UCSD-AML1 (cell line): ENCODE data around the gene SH3BP1.
"Not testable (repeated sequence)": the region's sequence is repeated elsewhere in the genome, so short reads cannot be mapped to it uniquely, and the experiment has no call there.

Experiments
- DNase-seq: peaks from one replicate; lab custom pipeline; 2025; ENCODE audit not compliant: unreplicated experiment; lab: John Stamatoyannopoulos, UW

SH3BP1 gene, protein sequence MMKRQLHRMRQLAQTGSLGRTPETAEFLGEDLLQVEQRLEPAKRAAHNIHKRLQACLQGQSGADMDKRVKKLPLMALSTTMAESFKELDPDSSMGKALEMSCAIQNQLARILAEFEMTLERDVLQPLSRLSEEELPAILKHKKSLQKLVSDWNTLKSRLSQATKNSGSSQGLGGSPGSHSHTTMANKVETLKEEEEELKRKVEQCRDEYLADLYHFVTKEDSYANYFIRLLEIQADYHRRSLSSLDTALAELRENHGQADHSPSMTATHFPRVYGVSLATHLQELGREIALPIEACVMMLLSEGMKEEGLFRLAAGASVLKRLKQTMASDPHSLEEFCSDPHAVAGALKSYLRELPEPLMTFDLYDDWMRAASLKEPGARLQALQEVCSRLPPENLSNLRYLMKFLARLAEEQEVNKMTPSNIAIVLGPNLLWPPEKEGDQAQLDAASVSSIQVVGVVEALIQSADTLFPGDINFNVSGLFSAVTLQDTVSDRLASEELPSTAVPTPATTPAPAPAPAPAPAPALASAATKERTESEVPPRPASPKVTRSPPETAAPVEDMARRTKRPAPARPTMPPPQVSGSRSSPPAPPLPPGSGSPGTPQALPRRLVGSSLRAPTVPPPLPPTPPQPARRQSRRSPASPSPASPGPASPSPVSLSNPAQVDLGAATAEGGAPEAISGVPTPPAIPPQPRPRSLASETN

DNA sequence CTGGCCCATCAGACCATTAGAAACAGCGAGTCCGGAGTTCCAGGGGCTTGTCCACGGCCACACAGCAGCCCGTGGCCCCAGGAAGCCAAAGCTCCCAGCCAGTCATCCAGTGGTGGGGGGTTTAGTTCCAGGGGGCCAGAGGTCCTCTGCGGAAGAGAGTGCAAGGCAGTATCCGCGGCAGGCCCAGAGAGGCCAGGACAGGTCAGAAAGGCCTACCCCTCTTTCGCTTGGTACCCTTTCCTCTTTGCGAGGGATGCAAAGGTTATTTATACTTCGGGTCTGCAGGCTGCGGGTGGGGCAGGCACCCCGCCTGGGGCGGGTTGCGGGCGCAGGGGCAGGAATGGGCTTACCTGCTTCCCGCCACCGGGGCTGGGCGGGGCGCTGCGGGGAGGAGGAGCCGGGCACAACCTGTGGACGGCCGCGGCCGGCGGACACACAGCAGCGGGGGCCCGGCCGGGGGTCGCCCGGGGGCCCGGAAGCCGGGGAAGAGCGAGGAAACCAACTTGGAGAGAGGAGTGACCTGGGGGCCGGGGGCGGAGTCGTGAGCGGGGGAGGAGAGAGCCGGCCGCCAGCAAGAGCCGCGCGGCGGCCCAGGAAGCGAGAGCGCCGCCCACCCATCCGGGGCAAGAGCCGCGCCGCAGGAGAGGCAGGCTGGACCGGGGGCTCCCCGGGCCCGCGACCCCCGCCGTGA is at the start of gene SH3BP1:
Gene SH3BP1 (plus strand): TSS at position 600 of the 691 bp plus-strand sequence. CDS start 119 bp downstream, outside the sequence.
- DNase-seq: peak; percentile 77

DNA sequence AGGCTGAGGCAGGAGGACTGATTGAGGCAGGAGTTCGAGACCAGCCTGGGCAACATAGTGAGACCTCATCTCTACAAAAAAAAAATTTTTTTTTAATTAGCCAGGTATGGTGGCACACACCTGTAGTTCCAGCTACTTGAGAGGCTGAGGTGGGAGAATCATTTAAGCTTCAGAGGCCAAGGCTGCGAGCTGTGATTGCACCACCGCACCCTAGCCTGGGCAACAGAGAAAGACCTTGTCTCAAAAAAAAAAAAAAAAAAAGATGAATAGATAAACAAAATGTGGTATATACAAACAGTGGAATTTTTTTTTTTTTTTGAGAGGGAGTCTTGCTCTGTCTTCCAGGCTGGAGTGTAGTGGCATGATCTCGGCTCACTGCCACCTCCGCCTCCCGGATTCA is 48.4 kb upstream of the SH3BP1 start:
- not testable (repeated sequence) for DNase-seq

DNA sequence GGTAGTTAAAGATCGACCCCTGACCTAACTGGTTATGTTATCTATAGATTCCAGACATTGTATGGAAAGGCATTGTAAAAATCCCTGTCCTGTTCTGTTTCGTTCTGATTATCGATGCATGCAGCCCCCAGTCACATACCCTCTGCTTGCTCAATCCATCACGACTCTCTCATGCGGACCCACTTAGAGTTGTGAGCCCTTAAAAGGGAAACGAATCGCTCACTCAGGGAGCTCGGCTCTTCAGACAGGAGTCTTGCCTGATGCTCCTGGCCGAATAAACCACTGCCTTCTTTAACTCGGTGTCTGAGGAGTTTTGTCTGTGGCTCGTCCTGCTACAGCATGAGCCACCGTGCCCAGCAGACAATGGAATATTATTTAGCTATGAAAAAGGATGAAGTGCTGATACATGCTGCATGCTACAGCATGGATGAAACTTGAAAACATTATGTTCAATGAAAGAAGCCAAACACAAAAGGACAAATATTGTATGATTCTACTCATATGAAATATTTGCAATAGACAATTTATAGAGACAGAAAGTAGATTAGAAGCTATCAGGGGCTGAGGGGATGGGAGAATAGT is 47.6 kb upstream of the SH3BP1 start:
- DNase-seq: no peak

DNA sequence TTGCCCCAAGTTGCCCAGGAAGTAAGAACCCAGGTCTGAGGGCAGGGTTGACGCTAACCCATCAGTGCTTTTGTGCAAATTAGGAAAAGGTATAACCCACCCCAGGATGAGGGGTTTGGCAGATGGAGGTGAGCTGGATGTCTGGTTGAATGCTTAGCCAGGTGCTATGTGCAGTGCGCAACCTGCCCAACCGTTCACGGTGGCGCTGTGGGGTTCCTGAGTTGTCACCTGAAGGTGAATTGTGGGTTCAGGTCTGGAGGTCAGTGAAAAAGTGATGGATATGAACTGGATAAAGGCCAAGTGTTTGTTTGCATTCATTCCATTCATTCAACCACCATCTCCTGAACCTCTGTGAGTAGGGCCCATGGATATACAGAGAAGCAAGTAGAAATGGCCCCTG is 45.2 kb upstream of the SH3BP1 start:
- DNase-seq: no peak

DNA sequence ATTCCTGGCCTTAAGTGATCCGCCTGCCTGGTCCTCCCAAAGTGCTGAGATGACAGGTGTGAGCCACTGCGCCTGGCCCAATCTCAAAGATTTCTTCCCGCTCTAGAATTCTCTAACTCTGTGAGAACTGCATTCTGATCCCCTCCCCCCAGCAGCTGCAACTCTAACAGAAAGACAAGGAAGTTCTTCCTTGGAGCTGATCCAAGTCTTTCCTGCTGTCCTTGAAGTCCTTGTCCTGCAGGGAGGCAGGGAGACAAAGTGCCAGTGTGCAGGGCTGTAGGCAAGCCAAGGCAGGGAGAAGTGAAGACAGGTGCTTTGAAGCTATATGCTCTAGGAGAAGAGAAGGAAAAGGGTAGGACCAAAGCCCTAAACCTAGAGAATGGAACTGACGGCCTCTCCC is 40.3 kb upstream of the SH3BP1 start:
- no peak for DNase-seq

DNA sequence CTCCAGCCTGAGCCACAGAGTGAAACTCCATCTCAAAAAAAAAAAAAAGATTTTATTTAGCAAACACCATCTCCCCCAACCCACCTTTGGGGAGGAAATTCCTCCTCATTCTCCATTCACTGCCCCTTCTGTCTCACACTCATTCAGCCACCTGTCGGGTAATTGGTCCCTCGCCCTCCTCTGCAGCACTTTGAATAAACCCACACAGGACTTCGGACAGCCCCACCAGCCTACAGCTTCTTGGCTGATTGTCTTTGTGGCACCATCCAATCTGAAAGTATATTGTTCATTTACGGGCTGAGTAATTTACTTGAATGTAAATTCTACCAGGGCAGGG is 38.3 kb upstream of the SH3BP1 start:
- DNase-seq: no peak

DNA sequence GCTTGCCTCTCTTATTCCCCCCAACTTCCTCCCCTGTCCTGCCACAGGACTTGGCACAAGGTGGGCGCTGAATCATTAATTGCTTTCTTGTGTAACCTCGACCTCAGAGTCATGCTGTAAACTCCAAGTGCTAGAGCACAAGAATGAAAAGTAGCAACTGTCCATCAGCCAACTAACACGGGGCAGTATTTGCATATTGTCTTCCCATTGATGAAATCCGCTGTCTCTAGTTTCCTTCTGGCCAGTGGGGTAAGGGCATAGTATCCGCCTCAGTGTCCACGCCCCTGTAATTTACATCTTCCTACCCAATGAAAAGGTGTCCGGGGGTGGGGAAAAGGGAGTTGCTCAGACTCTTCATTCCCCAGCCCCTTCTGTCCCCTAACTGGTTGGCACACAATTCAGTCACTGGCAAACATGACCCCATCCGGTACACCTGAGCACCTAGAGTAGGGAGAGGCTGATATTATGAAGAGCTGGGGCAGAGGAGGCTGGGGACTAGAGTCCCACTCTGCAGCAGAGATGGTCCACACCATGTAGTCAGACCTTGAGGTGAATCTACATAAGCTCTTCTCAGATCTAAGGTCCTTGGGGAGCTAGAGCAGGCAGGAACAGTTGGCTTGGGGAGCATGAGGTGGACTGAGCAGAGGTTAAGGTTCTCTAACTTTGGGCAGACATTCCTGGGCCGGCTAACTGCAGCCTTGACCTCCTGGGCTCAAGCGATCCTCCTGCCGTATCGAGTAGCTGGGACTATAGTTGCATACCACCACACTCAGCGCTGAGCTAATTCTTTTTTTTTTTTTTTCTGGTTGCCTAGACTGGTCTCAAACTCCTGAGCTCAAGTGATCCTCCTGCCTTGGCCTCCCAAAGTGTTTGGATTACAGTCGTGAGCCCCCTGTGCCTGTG is 37.7 kb upstream of the SH3BP1 start:
- DNase-seq: no peak

DNA sequence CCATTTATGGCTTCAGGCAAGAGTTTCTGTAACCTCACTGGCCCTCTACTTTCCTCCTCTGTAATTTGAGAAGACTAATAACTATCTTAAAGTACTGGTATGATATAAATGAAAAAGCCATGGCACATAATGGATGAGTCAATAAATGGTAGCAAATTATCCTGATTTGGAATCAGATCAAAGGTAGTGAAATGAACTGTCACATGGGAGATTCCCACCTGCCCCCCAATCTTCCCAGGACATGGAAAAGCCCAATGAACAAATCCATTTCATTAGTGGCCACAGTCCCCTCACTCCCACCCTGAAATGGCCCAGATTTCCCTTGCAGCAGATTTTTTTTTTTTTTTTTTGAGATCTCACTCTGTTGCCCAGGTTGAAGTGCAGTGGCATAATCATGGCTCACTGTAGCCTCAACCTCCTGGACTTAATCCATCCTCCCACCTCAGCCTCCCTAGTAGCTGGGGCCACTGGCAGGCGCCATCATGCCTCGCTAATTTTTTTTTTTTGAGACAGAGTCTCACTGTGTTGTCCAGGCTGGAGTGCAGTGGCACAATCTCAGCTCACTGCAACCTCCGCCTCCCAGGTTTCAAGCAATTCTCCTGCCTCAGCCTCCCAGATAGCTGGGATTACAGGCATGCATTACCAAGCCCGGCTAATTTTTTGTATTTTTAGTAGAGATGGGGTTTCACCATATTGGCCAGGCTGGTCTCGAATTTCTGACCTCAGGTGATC is 36.8 kb upstream of the SH3BP1 start:
- not testable (repeated sequence) for DNase-seq

DNA sequence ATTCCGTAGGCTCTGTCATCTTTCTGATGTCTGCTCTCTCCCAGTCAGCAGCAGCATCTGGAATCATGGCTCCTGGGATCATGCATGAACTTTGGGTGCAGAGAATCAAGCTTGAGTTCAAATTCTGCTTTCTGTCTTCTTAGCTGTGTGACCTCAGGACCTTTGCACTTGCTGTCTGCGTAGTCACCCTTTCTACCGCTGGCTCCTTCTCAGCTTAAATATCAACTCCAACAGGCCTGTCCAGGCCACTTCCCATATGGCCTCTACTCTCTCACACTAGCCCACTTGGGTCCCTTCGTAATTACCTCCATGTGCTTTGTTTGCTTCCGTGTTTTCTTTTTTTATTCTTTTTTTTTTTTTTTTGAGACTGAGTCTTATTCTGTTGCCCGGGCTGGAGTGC is 35.4 kb upstream of the SH3BP1 start:
- DNase-seq: no peak

DNA sequence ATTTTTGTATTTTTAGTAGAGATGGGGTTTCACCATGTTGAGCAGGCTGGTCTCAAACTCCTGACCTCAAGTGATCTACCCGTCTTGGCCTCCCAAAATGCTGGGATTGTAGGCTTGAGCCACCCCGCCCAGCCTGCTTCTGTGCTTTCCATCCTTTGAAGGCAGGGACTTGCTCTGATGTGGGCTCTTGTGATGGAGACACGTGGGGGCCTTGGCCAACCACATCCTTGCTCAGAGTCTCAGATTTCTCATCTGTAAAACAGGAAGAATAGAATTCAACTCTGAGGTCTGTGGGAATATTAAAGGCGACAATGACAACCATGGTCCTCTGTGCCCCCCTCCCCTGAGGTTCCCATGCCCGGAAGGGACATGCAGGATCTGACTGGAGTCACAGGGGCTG is 34.6 kb upstream of the SH3BP1 start:
- peak; percentile 32 for DNase-seq

DNA sequence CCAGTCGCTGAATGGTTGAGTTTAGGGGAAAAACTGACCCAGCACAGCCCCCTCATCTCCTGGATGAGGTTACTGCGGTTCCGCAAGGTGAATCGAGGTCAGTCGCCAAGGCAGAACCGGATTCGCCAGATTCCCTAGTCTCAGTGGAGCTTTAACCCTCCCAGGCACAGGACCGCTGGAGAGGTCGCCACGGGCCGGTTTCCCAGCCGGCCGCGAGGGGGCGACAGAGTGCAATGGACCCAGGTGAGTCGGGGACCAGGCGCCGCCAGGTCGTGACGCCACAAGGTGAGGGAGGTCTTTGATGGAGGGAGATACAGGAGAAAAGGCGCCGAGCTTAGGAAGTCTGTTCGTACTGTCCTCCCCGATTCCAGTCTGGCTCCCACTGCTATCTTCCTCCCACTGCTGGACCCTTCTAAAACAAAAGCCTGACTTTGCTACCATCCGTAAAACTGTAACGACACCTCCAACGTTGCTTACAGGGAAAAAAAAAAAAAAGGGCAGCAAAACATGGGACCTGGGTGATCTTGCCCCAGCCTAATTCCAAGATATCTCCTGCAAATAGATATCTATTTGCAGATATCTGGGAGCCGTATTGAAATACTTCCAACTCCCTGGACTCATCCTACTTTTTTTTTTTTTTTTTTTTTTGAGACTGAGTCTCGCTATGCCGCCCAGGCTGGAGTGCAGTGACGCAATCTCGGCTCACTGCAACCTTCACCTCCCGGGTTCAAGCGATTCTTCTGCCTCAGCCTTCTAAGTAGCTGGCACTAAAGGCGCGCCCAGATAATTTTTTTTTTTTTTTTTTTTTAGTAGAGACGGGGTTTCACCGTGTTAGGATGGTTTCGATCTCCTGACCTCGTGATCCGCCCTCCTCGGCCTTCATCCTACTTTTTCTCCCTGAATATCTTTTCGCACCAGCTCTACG is 32.2 kb upstream of the SH3BP1 start:
- peak; percentile 79 for DNase-seq

DNA sequence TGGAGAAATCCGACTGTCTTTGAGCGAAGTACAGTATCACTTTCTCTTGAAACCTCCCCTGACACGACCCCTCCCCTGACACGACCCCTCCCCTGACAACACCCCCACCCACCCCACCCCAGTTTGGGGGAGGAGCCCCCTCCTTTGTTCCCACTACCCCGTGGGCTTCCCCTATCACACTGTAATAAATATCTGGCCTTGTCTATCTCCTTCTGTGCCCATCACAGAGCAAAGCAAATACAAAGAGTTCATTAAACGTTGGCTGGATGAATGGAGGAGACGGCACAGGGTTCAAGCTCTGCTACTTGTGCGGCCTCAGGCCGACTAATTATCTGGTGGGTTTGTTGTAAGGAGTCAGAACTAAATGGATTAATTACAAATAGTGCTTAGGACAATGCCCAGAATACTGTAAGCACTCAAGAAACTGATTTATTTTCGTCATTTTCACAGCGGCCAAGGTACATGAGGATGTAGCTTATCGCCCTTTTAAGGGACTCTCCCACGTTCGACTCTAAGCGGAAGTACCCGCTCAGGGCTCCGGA is 31.5 kb upstream of the SH3BP1 start:
- no peak for DNase-seq

DNA sequence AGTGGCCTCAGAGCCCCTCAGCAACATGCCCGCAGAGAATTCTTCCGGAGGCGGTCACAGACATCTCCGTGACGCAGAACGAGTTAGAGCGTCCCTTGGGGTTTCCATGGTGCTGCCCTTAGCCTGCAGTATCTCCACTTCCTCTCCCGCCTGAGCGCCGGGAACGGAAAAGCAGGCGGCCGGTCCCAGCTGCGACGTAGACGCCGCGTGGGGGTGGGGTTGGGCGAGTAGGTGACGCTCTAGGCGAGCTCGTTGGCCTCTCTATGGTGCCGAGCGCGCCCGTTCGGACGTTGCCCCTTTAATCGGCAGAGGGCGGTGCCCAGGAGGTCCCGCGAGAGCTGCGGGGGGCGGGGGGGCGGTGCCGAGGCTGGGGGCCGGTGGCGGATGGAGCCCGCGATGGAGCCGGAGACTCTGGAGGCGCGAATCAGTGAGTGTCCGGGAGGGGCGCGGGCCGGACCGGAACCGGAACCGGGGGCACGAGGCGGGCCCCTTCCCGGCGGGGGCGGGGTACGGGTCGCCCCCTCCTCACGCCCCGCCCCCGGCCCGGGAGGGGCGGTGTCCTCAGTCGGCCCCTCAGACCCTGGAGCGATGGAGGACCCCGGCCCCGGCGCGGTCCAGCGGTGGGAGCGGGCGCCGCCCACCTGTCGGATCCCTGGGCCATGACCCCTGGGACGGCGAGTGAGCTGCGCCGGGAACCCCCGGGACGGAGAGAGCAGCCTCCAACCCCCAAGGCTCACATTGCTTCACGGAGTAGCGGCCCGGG is 30.8 kb upstream of the SH3BP1 start, which contains the start of gene GGA1:
Gene GGA1 (plus strand): TSS at position 358 of the 763 bp plus-strand sequence. CDS start 27 bp downstream, at position 385.
- DNase-seq: peak; percentile 98

DNA sequence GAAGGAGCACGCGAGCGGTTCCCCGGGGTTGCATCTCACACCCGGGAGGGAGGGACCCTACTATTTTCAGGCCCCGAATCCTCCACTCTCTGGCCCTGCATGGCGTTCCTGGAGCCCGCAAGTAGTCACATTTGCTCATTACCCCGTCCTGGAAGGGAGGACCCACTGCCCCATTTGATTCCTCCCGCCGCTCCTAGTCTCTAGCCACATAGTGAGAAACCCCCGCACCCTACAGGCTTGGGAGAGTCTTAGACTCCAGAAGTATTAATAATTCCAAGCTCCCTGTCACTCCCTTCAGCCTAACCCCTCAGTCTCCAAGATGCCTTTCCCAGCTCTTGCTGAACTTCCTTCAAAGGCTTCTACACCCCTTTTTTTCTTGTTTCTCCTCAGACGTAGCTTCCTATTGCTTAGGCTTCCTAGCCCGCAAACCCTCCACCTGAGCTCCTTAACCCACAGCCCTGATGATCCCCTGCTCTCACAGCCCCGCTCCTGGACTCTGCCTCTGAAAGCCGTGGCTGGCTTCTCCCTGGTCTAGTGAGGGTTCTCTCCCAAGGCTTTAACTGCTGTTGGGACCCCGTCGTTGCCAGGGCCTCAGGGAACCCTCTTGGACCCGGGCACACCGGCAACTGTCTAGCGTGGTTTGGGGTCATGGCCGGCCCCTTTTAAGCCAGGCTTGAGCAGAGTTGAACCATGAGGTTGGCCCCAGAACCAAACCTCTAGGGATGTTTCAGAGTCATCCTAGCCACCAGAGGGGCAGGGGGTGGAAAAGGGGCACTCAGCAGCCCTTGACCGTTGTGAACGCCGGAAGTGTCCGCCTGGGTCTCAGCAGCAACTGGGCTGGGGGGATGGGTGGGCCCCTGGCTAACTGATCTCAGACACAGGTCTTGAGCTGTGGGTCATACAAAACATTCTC is 30.0 kb upstream of the SH3BP1 start:
- DNase-seq: peak; percentile 61

DNA sequence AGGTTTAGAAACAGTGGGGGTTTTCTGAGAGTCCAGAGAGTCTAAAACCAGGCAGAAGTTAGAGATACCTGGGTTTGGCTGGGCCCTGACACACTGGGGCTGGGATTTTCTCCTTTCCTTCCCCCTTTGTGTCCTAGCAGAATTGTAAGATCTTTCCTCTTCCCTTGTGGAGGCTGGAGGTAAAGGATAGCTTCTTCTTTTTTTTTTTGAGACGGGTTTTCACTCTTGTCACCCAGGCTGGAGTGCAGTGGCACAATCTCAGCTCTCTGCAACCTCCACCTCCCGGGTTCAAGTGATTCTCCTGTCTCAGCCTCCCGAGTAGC is 29.4 kb upstream of the SH3BP1 start:
- DNase-seq: not testable (repeated sequence)

DNA sequence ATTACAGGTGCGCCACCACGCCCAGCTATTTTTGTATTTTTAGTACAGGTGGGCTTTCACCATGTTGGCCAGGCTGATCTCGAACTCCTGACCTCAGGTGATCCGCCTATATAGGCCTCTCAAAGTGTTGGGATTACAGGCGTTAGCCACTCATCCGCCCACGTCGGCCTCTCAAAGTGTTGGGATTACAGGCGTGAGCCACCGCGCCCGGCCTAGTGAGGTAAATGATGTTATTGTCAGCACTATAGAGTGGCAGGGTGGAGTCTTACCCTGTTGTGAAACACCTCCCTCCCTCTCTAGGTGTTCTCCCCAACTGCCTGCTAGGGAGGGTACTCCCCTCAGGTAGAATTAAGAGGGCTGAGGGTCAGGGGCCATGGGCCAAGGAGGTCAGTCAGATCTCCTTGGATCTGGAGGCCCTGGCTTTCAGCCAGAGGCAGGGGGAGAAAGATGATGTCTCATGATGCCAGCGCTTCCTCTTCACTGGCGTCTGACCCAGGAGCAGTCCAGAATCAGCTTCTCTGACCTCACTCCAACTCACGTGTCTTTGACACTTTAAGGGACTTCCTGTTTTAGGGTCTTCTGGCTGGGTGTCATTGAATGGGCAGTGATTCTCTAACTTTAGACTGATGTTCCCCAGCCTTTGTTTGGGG is 28.9 kb upstream of the SH3BP1 start:
- DNase-seq: no peak
